GM23338 (cell line): ENCODE results near the gene RPS29. TPM values are rescaled to one million over a fixed set of nuclear protein-coding genes. Genes with fewer than 3 reads are reported as not detected.

Experiments
- ATAC-seq: fragments of 200-7000 bp; cut with Tn5 transposase; 3 replicates; pipeline ENCODE4 v1.9.1; 2020
- DNase-seq: peaks from one replicate; pipeline ENCODE4 v3.0.0-alpha.2; 2015; ENCODE audit warnings: low spot score
- H2AFZ ChIP-seq: fragments of 200-600 bp; sonication (generic); 2 replicates; pipeline ENCODE4 v1.8.0; 2016; ENCODE audit warnings: antibody characterized with exemption, mild to moderate bottlenecking, moderate library complexity
- H3F3A ChIP-seq: fragments of 200-600 bp; sonication (generic); replicated peaks from 2 replicates; pipeline ENCODE4 v1.8.0; 2017; ENCODE audit warnings: antibody characterized with exemption, mixed run types, low read depth
- H3K27ac ChIP-seq: fragments of 200-600 bp; sonication (generic); 2 replicates; pipeline ENCODE4 v1.6.1; 2016; ENCODE audit warnings: low read depth
- H3K27me3 ChIP-seq: fragments of 200-600 bp; sonication (generic); 2 replicates; pipeline ENCODE4 v1.8.0; 2016; ENCODE audit warnings: mild to moderate bottlenecking, mixed run types, moderate library complexity; ENCODE audit not compliant: insufficient read depth
- H3K36me3 ChIP-seq: fragments of 200-600 bp; sonication (generic); 2 replicates; pipeline ENCODE4 v1.8.0; 2016; ENCODE audit warnings: mild to moderate bottlenecking; ENCODE audit not compliant: insufficient read depth
- H3K4me1 ChIP-seq: fragments of 200-600 bp; sonication (generic); 2 replicates; pipeline ENCODE4 v1.8.0; 2016; ENCODE audit warnings: mild to moderate bottlenecking, moderate library complexity; ENCODE audit not compliant: insufficient read depth
- H3K4me2 ChIP-seq: fragments of 200-600 bp; sonication (generic); 2 replicates; pipeline ENCODE4 v1.7.1; 2017; ENCODE audit warnings: mixed run types
- H3K4me3 ChIP-seq: fragments of 200-600 bp; sonication (generic); 2 replicates; pipeline ENCODE4 v1.6.1; 2016; ENCODE audit warnings: mixed run types
- H3K79me2 ChIP-seq: fragments of 200-600 bp; sonication (generic); replicated peaks from 2 replicates; pipeline ENCODE4 v1.8.0; 2017; ENCODE audit warnings: mild to moderate bottlenecking; ENCODE audit not compliant: insufficient read depth
- H3K9me2 ChIP-seq: fragments of 200-600 bp; sonication (generic); 2 replicates; pipeline ENCODE4 v1.8.0; 2017; ENCODE audit not compliant: insufficient read depth
- H4K20me1 ChIP-seq: fragments of 200-600 bp; sonication (generic); replicated peaks from 2 replicates; pipeline ENCODE4 v1.8.0; 2017; ENCODE audit warnings: mild to moderate bottlenecking; ENCODE audit not compliant: insufficient read depth
- H3K27ac Mint-ChIP-seq: 2 replicates; pipeline ENCODE4 v1.8.0; 2020; ENCODE audit warnings: inconsistent platforms, mild to moderate bottlenecking, moderate library complexity, mixed read lengths
- H3K27me3 Mint-ChIP-seq: 3 replicates; pipeline ENCODE4 v1.8.0; 2022; ENCODE audit warnings: low read depth, mild to moderate bottlenecking, moderate library complexity, mixed read lengths, inconsistent platforms; ENCODE audit not compliant: insufficient read depth, poor library complexity
- H3K36me3 Mint-ChIP-seq: 3 replicates; pipeline ENCODE4 v1.8.0; 2021; ENCODE audit warnings: low read depth, mild to moderate bottlenecking, inconsistent platforms, moderate library complexity, mixed read lengths
- H3K4me1 Mint-ChIP-seq: 3 replicates; pipeline ENCODE4 v1.8.0; 2020; ENCODE audit warnings: mild to moderate bottlenecking, inconsistent platforms, mixed read lengths
- H3K4me3 Mint-ChIP-seq: 3 replicates; pipeline ENCODE4 v1.8.0; 2021; ENCODE audit warnings: moderate library complexity, mild to moderate bottlenecking, inconsistent platforms, mixed read lengths
- H3K9me3 Mint-ChIP-seq: 3 replicates; pipeline ENCODE4 v1.8.0; 2020; ENCODE audit warnings: moderate library complexity, mild to moderate bottlenecking, inconsistent platforms, mixed read lengths
- CREB1 ChIP-seq: fragments of 250-450 bp; sonication (Bioruptor Pico); IDR thresholded peaks from 2 replicates; pipeline ENCODE4 v1.5.0; 2020; ENCODE audit warnings: low read depth, mild to moderate bottlenecking, moderate library complexity
- CTCF ChIP-seq, 2 experiments: fragments of 200-600 bp in 1 of 2; sonication (generic) in 1 of 2; conservative IDR thresholded peaks; 2 replicates each; pipeline versions ENCODE4 v1.5.1 to v1.6.1; 2016 to 2017; ENCODE audit warnings: antibody characterized with exemption in 2 of 2, low read depth in 2 of 2, mild to moderate bottlenecking in 2 of 2, moderate library complexity in 1 of 2
- ETS1 ChIP-seq: IDR thresholded peaks from 2 replicates; pipeline ENCODE4 v1.6.1; 2016; ENCODE audit warnings: antibody characterized with exemption
- EZH2 ChIP-seq: fragments of 200-600 bp; sonication (generic); IDR thresholded peaks from one replicate; pipeline ENCODE4 v1.8.0; 2017; ENCODE audit warnings: antibody characterized with exemption, mild to moderate bottlenecking, low read depth; ENCODE audit not compliant: unreplicated experiment
- EZH2phosphoT487 ChIP-seq: fragments of 200-600 bp; sonication (generic); IDR thresholded peaks from one replicate; pipeline ENCODE4 v1.8.1; 2018; ENCODE audit warnings: antibody characterized with exemption; ENCODE audit not compliant: unreplicated experiment
- JUNB ChIP-seq: IDR thresholded peaks from one replicate; pipeline ENCODE4 v1.6.1; 2016; ENCODE audit warnings: antibody characterized with exemption; ENCODE audit not compliant: unreplicated experiment
- NANOG ChIP-seq: IDR thresholded peaks from 2 replicates; pipeline ENCODE4 v1.6.1; 2016; ENCODE audit warnings: antibody characterized with exemption, borderline replicate concordance
- POLR2AphosphoS5 ChIP-seq: IDR thresholded peaks from 2 replicates; pipeline ENCODE4 v1.6.1; 2016; ENCODE audit warnings: antibody characterized with exemption, low read depth
- REST ChIP-seq: IDR thresholded peaks from one replicate; pipeline ENCODE4 v1.6.1; 2018; ENCODE audit warnings: antibody characterized with exemption; ENCODE audit not compliant: unreplicated experiment
- STAT1 ChIP-seq: IDR thresholded peaks from one replicate; pipeline ENCODE4 v1.6.1; 2016; ENCODE audit warnings: antibody characterized with exemption; ENCODE audit not compliant: unreplicated experiment
- ZNF114 ChIP-seq: fragments of 250-450 bp; sonication (Bioruptor Pico); IDR thresholded peaks from 2 replicates; pipeline ENCODE4 v1.5.0; 2020; ENCODE audit warnings: mild to moderate bottlenecking, moderate library complexity
- ZNF331 ChIP-seq: fragments of 250-450 bp; sonication (Bioruptor Pico); IDR thresholded peaks from 2 replicates; pipeline ENCODE4 v1.5.0; 2020; ENCODE audit warnings: low read depth, mild to moderate bottlenecking, moderate library complexity
- ZNF462 ChIP-seq: fragments of 250-450 bp; sonication (Bioruptor Pico); IDR thresholded peaks from 2 replicates; pipeline ENCODE4 v1.5.0; 2020; ENCODE audit warnings: mild to moderate bottlenecking, moderate library complexity
- polyA plus RNA-seq: library from polyadenylated mRNA; unstranded; fragments of >200 nt; fragmentation: Nextera tagmentation; extraction: Ambion mirVana; gene quantifications from 2 replicates; pipeline ENCODE4 v1.2.1, GENCODE V29; 2016
- total RNA-seq: library from RNA; depleted of rRNA; stranded (reverse); fragments of >200 nt; shearing (Covaris generic); gene quantifications from 2 replicates; pipeline ENCODE4 v1.2.3, GENCODE V29; 2014

The RPS29 gene
- total and polyA plus RNA-seq, 2 experiments from 2014 or later: 2,560 to 3,734 TPM

- H4K20me1 ChIP-seq: no peaks in the 10 kb centered on the region
- H3K4me2 ChIP-seq: no peak overlapping the region
- ATAC-seq (no peak), DNase-seq (no peak)
- TF ChIP-seq EZH2 (no peak), STAT1 (no peak), NANOG (no peak), REST (no peak), JUNB (no peak), ZNF331 (no peak), ZNF114 (CRISPR knock-in tag) (no peak), ZNF462 (no peak), CREB1 (CRISPR knock-in tag) (no peak), CTCF (conservative IDR thresholded peaks at IDR 0.05; ENCODE audit: low read depth in 2 of 2) (no peak), POLR2AphosphoS5 (no peak), EZH2phosphoT487 (no peak), ETS1 (no peak)
- H3K36me3 ChIP-seq: no peaks in the 10 kb centered on the region
- H3K79me2 ChIP-seq: no peaks in the 10 kb centered on the region
- H2AFZ ChIP-seq: no peak overlapping the region
- H3K27ac ChIP-seq: no peak overlapping the region; the same call in 1 of the 2 replicates
- Mint-ChIP-seq H3K36me3 (peaks cover 13% of the 10 kb centered on the region; the same call in 2 of the 3 replicates), H3K4me1 (peaks cover 23% of the 10 kb centered on the region), H3K27ac (peak overlapping the region; percentile 43), H3K9me3 (peaks cover 9% of the 10 kb centered on the region; the same call in 2 of the 3 replicates), H3K4me3 (no peak overlapping the region), H3K27me3 (peaks cover under 1% of the 10 kb centered on the region)
- peaks cover 13% of the 10 kb centered on the region for H3K4me1 ChIP-seq
- H3K27me3 ChIP-seq: no peaks in the 10 kb centered on the region
- H3K4me3 ChIP-seq: no peak overlapping the region
- no peaks in the 10 kb centered on the region for H3F3A ChIP-seq
- H3K9me2 ChIP-seq: no peaks in the 10 kb centered on the region
Measured at GRCh38 chr14:49553106-49553505, 33.1 kb downstream of the RPS29 start.
